Skeletal muscle satellite cell (primary cell): ENCODE data around the gene C4orf50.

Source experiments
- H3K27me3 ChIP-seq: 2 replicates; pipeline ENCODE4 v1.7.0; 2013; ENCODE audit warnings: low read length; ENCODE audit not compliant: control insufficient read depth, insufficient read depth
- H3K36me3 ChIP-seq: 2 replicates; pipeline ENCODE4 v1.7.0; 2013; ENCODE audit warnings: mild to moderate bottlenecking, control low read depth, low read length; ENCODE audit not compliant: insufficient read depth
- H3K4me1 ChIP-seq: 2 replicates; pipeline ENCODE4 v1.7.0; 2013; ENCODE audit warnings: low read length; ENCODE audit not compliant: control insufficient read depth, insufficient read depth
- H3K4me2 ChIP-seq: 2 replicates; pipeline ENCODE4 v1.7.0; 2013; ENCODE audit warnings: mild to moderate bottlenecking, low read length
- H3K4me3 ChIP-seq: 2 replicates; pipeline ENCODE4 v1.7.0; 2013; ENCODE audit warnings: low read length
- H3K9ac ChIP-seq: 2 replicates; pipeline ENCODE4 v1.7.0; 2013; ENCODE audit warnings: mild to moderate bottlenecking, low read depth, low read length, moderate library complexity
- H3K9me3 ChIP-seq: replicated peaks from 2 replicates; pipeline ENCODE4 v1.7.0; 2013; ENCODE audit warnings: mild to moderate bottlenecking, control low read depth, low read length

The C4orf50 gene

GRCh38 chr4:6042293-6043063 is 24.2 kb upstream of the C4orf50 start:
- Histone ChIP-seq H3K4me1 (no peaks in the 10 kb centered on the region), H3K9ac (no peak overlapping the region), H3K4me3 (no peak overlapping the region), H3K4me2 (no peak overlapping the region), H3K9me3 (peaks cover 3% of the 10 kb centered on the region), H3K36me3 (no peaks in the 10 kb centered on the region), H3K27me3 (no peaks in the 10 kb centered on the region)

- Histone ChIP-seq H3K4me2 (no peak overlapping the region), H3K4me3 (no peak overlapping the region), H3K9ac (no peak overlapping the region), H3K9me3 (peaks cover 3% of the 10 kb centered on the region), H3K27me3 (no peaks in the 10 kb centered on the region), H3K4me1 (no peaks in the 10 kb centered on the region), H3K36me3 (no peaks in the 10 kb centered on the region)
Observed at GRCh38 chr4:6041800-6042199, 23.6 kb upstream of the C4orf50 start.

GRCh38 chr4:6038711-6039110 is 20.5 kb upstream of the C4orf50 start:
- no peaks in the 10 kb centered on the region for H3K27me3 ChIP-seq
- peaks cover 3% of the 10 kb centered on the region for H3K9me3 ChIP-seq
- no peak overlapping the region for H3K4me3 ChIP-seq
- H3K36me3 ChIP-seq = no peaks in the 10 kb centered on the region
- no peaks in the 10 kb centered on the region for H3K4me1 ChIP-seq
- H3K4me2 ChIP-seq = no peak overlapping the region
- H3K9ac ChIP-seq = no peak overlapping the region

- no peak overlapping the region for H3K4me3 ChIP-seq
- no peaks in the 10 kb centered on the region for H3K27me3 ChIP-seq
- H3K9ac ChIP-seq = no peak overlapping the region
- H3K4me1 ChIP-seq = no peaks in the 10 kb centered on the region
- no peak overlapping the region for H3K4me2 ChIP-seq
- no peaks in the 10 kb centered on the region for H3K36me3 ChIP-seq
- no peaks in the 10 kb centered on the region for H3K9me3 ChIP-seq
Observed at GRCh38 chr4:6035786-6036185, 17.6 kb upstream of the C4orf50 start.

- Histone ChIP-seq H3K9ac (no peak overlapping the region), H3K27me3 (no peaks in the 10 kb centered on the region), H3K36me3 (no peaks in the 10 kb centered on the region), H3K9me3 (no peaks in the 10 kb centered on the region), H3K4me2 (no peak overlapping the region), H3K4me1 (no peaks in the 10 kb centered on the region), H3K4me3 (no peak overlapping the region)
Observed at GRCh38 chr4:6033381-6033780, 15.2 kb upstream of the C4orf50 start.

- Histone ChIP-seq H3K9me3 (no peaks in the 10 kb centered on the region), H3K9ac (no peak overlapping the region), H3K4me2 (no peak overlapping the region), H3K4me3 (no peak overlapping the region), H3K4me1 (no peaks in the 10 kb centered on the region), H3K36me3 (no peaks in the 10 kb centered on the region), H3K27me3 (no peaks in the 10 kb centered on the region)
Observed at GRCh38 chr4:6032249-6033244, 14.3 kb upstream of the C4orf50 start.

GRCh38 chr4:6031846-6032245 is 13.6 kb upstream of the C4orf50 start:
- no peak overlapping the region for H3K9ac ChIP-seq
- no peaks in the 10 kb centered on the region for H3K4me1 ChIP-seq
- H3K4me2 ChIP-seq = no peak overlapping the region
- H3K9me3 ChIP-seq = no peaks in the 10 kb centered on the region
- no peak overlapping the region for H3K4me3 ChIP-seq
- no peaks in the 10 kb centered on the region for H3K27me3 ChIP-seq
- no peaks in the 10 kb centered on the region for H3K36me3 ChIP-seq

GRCh38 chr4:6030679-6031078 is 12.4 kb upstream of the C4orf50 start:
- no peaks in the 10 kb centered on the region for H3K4me1 ChIP-seq
- no peaks in the 10 kb centered on the region for H3K9me3 ChIP-seq
- no peak overlapping the region for H3K4me2 ChIP-seq
- no peak overlapping the region for H3K4me3 ChIP-seq
- no peaks in the 10 kb centered on the region for H3K36me3 ChIP-seq
- no peak overlapping the region for H3K9ac ChIP-seq
- no peaks in the 10 kb centered on the region for H3K27me3 ChIP-seq

- H3K4me1 ChIP-seq = no peaks in the 10 kb centered on the region
- no peak overlapping the region for H3K4me2 ChIP-seq
- no peaks in the 10 kb centered on the region for H3K27me3 ChIP-seq
- H3K4me3 ChIP-seq = no peak overlapping the region
- H3K9ac ChIP-seq = no peak overlapping the region
- no peaks in the 10 kb centered on the region for H3K36me3 ChIP-seq
- no peaks in the 10 kb centered on the region for H3K9me3 ChIP-seq
Observed at GRCh38 chr4:6029254-6029653, 11.0 kb upstream of the C4orf50 start.

- H3K9me3 ChIP-seq = no peaks in the 10 kb centered on the region
- H3K27me3 ChIP-seq = no peaks in the 10 kb centered on the region
- H3K4me2 ChIP-seq = no peak overlapping the region
- H3K4me3 ChIP-seq = no peak overlapping the region
- H3K4me1 ChIP-seq = no peaks in the 10 kb centered on the region
- H3K9ac ChIP-seq = no peak overlapping the region
- H3K36me3 ChIP-seq = no peaks in the 10 kb centered on the region
Observed at GRCh38 chr4:6028168-6028567, 9.9 kb upstream of the C4orf50 start.

- no peaks in the 10 kb centered on the region for H3K4me1 ChIP-seq
- no peaks in the 10 kb centered on the region for H3K9me3 ChIP-seq
- no peaks in the 10 kb centered on the region for H3K27me3 ChIP-seq
- H3K4me2 ChIP-seq = no peak overlapping the region
- H3K9ac ChIP-seq = no peak overlapping the region
- no peak overlapping the region for H3K4me3 ChIP-seq
- no peaks in the 10 kb centered on the region for H3K36me3 ChIP-seq
Observed at GRCh38 chr4:6027392-6027791, 9.2 kb upstream of the C4orf50 start.
